AG04450 (cell line): ENCODE data around the gene PEX26. TPM values are rescaled to one million over a fixed set of nuclear protein-coding genes. Genes with fewer than 3 reads are reported as not detected.
A peak's percentile ranks its signal among the peaks of the same experiment; 100 is the strongest.
"Not testable (repeated sequence)": the region's sequence is repeated elsewhere in the genome, so short reads cannot be mapped to it uniquely, and the experiment has no call there.

Experiments
- CTCF ChIA-PET: fragments of 300-600, 350-600 bp; formaldehyde crosslinking; extraction: SDS; loops from one replicate; lab custom pipeline; 2022; ENCODE audit warnings: antibody characterized with exemption, inconsistent platforms; lab: Charles Lee
- POLR2A ChIA-PET: fragments of 350-600 bp; formaldehyde crosslinking; extraction: SDS; loops from one replicate; lab custom pipeline; 2021; ENCODE audit warnings: antibody characterized with exemption, inconsistent platforms; lab: Yijun Ruan, JAX
- DNase-seq: peaks from one replicate; pipeline ENCODE4 v3.0.0-alpha.2; 2011; ENCODE audit warnings: low read depth, low spot score
- H3K27ac ChIP-seq: one replicate; pipeline ENCODE4 v1.5.1; 2012; ENCODE audit warnings: low read depth, low read length, control low read depth
- H3K27me3 ChIP-seq: one replicate; pipeline ENCODE4 v1.6.0; 2012; ENCODE audit warnings: low read length; ENCODE audit not compliant: control insufficient read depth, insufficient read depth
- H3K4me3 ChIP-seq: 2 replicates; pipeline ENCODE4 v1.5.1; 2011; ENCODE audit warnings: mild to moderate bottlenecking, low read depth, low read length, control low read depth
- H3K9me3 ChIP-seq: 2 replicates; pipeline ENCODE4 v1.5.1; 2012; ENCODE audit warnings: low read length; ENCODE audit not compliant: control insufficient read depth, insufficient read depth
- CTCF ChIP-seq: IDR thresholded peaks from 2 replicates; pipeline ENCODE4 v1.5.1; 2011; ENCODE audit warnings: low read depth, low read length, control low read depth, inconsistent platforms
- polyA plus RNA-seq: library from polyadenylated mRNA; depleted of rRNA; stranded (reverse); fragments of >200 nt; gene quantifications from 2 replicates; pipeline ENCODE4 v1.2.3, GENCODE V29; 2011

Gene PEX26
- polyA plus RNA-seq, 1 experiment: 20.8 TPM

- ChIA-PET POLR2A (interaction anchor here (0.6 kb wide), 1 partner anchor 960 kb away, joined by 4 read pairs; no protein-coding TSS in a partner anchor), CTCF (no interaction called here)
- Histone ChIP-seq H3K4me3 (no peak overlapping the region), H3K27me3 (no peaks in the 10 kb centered on the region), H3K9me3 (no peaks in the 10 kb centered on the region), H3K27ac (no peak overlapping the region)
- no peak for TF ChIP-seq CTCF
- no peak for DNase-seq
These were observed 43.7 kb downstream of the PEX26 start for GRCh38 chr22:18121506-18121905.

- ChIA-PET CTCF (no interaction called here), POLR2A (no interaction called here)
- H3K4me3 ChIP-seq: no peak overlapping the region
- no peak overlapping the region for H3K27ac ChIP-seq
- H3K27me3 ChIP-seq: no peaks in the 10 kb centered on the region
- TF ChIP-seq CTCF: peak; percentile 24
- H3K9me3 ChIP-seq: no peaks in the 10 kb centered on the region
- no peak for DNase-seq
These were observed 44.3 kb downstream of the PEX26 start for GRCh38 chr22:18121954-18122554.

GRCh38 chr22:18123476-18124025 lies 45.8 kb downstream of the PEX26 start:
- POLR2A ChIA-PET: interaction anchor here (1.1 kb wide), 1 partner anchor 26 kb away, joined by 3 read pairs; no protein-coding TSS in a partner anchor
- H3K27me3 ChIP-seq: not testable (repeated sequence)
- CTCF ChIA-PET: interaction anchor here (0.6 kb wide), 2 partner anchors 47 to 338 kb away, joined by 3 read pairs; no protein-coding TSS in a partner anchor

GRCh38 chr22:18126606-18127005 lies 48.8 kb downstream of the PEX26 start:
- no peak for TF ChIP-seq CTCF
- ChIA-PET POLR2A (no interaction called here), CTCF (no interaction called here)
- no peaks in the 10 kb centered on the region for H3K27me3 ChIP-seq
- H3K9me3 ChIP-seq: no peaks in the 10 kb centered on the region
- no peak overlapping the region for H3K27ac ChIP-seq
- no peak overlapping the region for H3K4me3 ChIP-seq
- no peak for DNase-seq

More at GRCh38 chr22:18123476-18124025, 45.8 kb downstream of the PEX26 start:
- H3K4me3 ChIP-seq, H3K27ac ChIP-seq, DNase-seq, H3K9me3 ChIP-seq: not testable (repeated sequence)

- Histone ChIP-seq H3K27me3 (no peaks in the 10 kb centered on the region), H3K27ac (no peak overlapping the region), H3K9me3 (no peaks in the 10 kb centered on the region), H3K4me3 (no peak overlapping the region)
- TF ChIP-seq CTCF: no peak
- ChIA-PET CTCF (no interaction called here), POLR2A (no interaction called here)
- DNase-seq: no peak
These were observed 52.2 kb downstream of the PEX26 start for GRCh38 chr22:18130018-18130417.
